Cardiac muscle cell (in vitro differentiated cells and primary cell): ENCODE measurements around the gene ESRRG. TPM values are rescaled to one million over a fixed set of nuclear protein-coding genes. Genes with fewer than 3 reads are reported as not detected.

Source experiments
- DNase-seq, 2 donors: peaks; one replicate each; pipeline versions ENCODE4 v3.0.0 to v3.0.0-alpha.2; 2010 to 2017; ENCODE audit warnings: low read depth in 1 of 2, low spot score in 1 of 2
- H3K27ac ChIP-seq: fragments of 200-600 bp; sonication (generic); 2 replicates; pipeline ENCODE4 v1.5.1; 2016
- H3K27me3 ChIP-seq: fragments of 200-600 bp; sonication (generic); 2 replicates; pipeline ENCODE4 v1.6.0; 2016; ENCODE audit warnings: control low read depth
- H3K36me3 ChIP-seq: fragments of 200-600 bp; sonication (generic); 2 replicates; pipeline ENCODE4 v1.5.1; 2016; ENCODE audit warnings: control low read depth
- H3K4me1 ChIP-seq: fragments of 200-600 bp; sonication (generic); 2 replicates; pipeline ENCODE4 v1.8.1; 2017; ENCODE audit warnings: low read depth, mild to moderate bottlenecking, mixed run types
- H3K4me3 ChIP-seq: fragments of 200-600 bp; sonication (generic); 2 replicates; pipeline ENCODE4 v1.5.1; 2016; ENCODE audit warnings: mild to moderate bottlenecking
- H3K9me3 ChIP-seq: fragments of 200-600 bp; sonication (generic); 2 replicates; pipeline ENCODE4 v1.5.1; 2017; ENCODE audit warnings: low read depth, mild to moderate bottlenecking, control low read depth
- polyA plus RNA-seq: library from polyadenylated mRNA; unstranded; fragments of >200 nt; fragmentation: Nextera tagmentation; extraction: Ambion mirVana; gene quantifications from 2 replicates; pipeline ENCODE4 v1.2.1, GENCODE V29; 2016
- total RNA-seq: library from RNA; depleted of rRNA; stranded (reverse); fragments of >200 nt; gene quantifications from 2 replicates; pipeline ENCODE4 v1.2.3, GENCODE V29; 2016
- TF ChIP-seq, protein P1 (sequence below): IDR thresholded peaks from 2 replicates; pipeline ENCODE4 v1.5.1; 2012; ENCODE audit warnings: low read depth, mild to moderate bottlenecking, low read length

Gene ESRRG
- total and polyA plus RNA-seq, 2 experiments from 2014 or later: 41.5 to 62.2 TPM

DNA sequence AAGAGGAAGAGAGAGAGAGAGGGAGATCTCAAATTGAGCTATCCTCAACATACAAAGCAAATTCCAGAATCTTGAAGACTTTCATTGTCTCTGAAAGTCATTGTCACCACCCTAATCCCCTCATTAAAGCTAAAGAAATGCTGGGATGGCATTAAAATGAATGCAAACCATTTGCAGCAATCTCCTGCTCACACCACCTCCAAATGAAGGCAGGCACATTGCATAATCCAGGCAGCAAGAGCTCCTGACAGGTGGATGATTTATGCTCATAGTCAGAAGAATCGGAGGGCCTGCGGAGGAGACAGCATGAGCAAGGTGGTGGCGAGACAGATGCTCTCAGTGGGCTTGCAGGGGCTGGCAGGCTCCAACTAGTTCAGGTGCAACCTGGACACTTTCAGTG is 90.2 kb downstream of the ESRRG start:
- Histone ChIP-seq H3K36me3 (no peaks in the 10 kb centered on the region), H3K27ac (no peak overlapping the region), H3K4me3 (no peak overlapping the region), H3K9me3 (no peaks in the 10 kb centered on the region), H3K4me1 (peaks cover 29% of the 10 kb centered on the region), H3K27me3 (no peaks in the 10 kb centered on the region)
- TF ChIP-seq, protein P1, sequence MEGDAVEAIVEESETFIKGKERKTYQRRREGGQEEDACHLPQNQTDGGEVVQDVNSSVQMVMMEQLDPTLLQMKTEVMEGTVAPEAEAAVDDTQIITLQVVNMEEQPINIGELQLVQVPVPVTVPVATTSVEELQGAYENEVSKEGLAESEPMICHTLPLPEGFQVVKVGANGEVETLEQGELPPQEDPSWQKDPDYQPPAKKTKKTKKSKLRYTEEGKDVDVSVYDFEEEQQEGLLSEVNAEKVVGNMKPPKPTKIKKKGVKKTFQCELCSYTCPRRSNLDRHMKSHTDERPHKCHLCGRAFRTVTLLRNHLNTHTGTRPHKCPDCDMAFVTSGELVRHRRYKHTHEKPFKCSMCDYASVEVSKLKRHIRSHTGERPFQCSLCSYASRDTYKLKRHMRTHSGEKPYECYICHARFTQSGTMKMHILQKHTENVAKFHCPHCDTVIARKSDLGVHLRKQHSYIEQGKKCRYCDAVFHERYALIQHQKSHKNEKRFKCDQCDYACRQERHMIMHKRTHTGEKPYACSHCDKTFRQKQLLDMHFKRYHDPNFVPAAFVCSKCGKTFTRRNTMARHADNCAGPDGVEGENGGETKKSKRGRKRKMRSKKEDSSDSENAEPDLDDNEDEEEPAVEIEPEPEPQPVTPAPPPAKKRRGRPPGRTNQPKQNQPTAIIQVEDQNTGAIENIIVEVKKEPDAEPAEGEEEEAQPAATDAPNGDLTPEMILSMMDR: no peak
- DNase-seq: peak in 1 of 2 donors; percentile 30

- Histone ChIP-seq H3K27ac (no peak overlapping the region), H3K4me3 (no peak overlapping the region), H3K9me3 (no peaks in the 10 kb centered on the region), H3K36me3 (no peaks in the 10 kb centered on the region), H3K27me3 (no peaks in the 10 kb centered on the region), H3K4me1 (peaks cover 16% of the 10 kb centered on the region)
- no peak for DNase-seq
- TF ChIP-seq, protein P1: no peak
These were observed 92.7 kb downstream of the ESRRG start for GRCh38 chr1:216630532-216630931.

DNA sequence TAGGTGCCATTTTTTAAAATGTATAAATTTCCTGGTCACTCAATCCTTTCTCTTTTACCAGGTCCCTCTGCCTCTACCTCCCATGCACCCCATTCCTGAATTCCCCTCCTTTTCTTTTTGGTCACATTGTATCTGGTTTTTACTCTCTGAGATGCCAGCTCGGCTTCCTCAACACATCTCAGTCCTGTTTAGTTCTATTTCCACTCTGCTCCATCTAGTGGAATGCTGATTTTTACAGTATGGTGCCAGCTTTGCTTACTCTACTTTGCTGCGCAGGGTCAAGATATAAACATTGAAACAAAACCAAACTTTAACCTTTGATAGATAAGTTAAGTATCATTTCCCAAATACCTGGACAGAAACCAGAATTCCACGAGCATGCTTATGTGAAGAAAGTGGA is 96.0 kb downstream of the ESRRG start:
- Histone ChIP-seq H3K9me3 (no peaks in the 10 kb centered on the region), H3K27ac (no peak overlapping the region), H3K4me3 (no peak overlapping the region), H3K27me3 (no peaks in the 10 kb centered on the region), H3K4me1 (peaks cover 27% of the 10 kb centered on the region), H3K36me3 (no peaks in the 10 kb centered on the region)
- DNase-seq: no peak
- TF ChIP-seq, protein P1: no peak

- Histone ChIP-seq H3K4me1 (peaks cover 27% of the 10 kb centered on the region), H3K9me3 (no peaks in the 10 kb centered on the region), H3K36me3 (no peaks in the 10 kb centered on the region), H3K27me3 (no peaks in the 10 kb centered on the region), H3K27ac (peak overlapping the region; percentile 18), H3K4me3 (no peak overlapping the region)
- TF ChIP-seq, protein P1: no peak
- no peak for DNase-seq
These were observed 96.7 kb downstream of the ESRRG start for GRCh38 chr1:216626394-216627067.

- H3K27ac ChIP-seq: no peak overlapping the region
- H3K27me3 ChIP-seq: no peaks in the 10 kb centered on the region
- peaks cover 41% of the 10 kb centered on the region for H3K4me1 ChIP-seq
- DNase-seq: no peak
- TF ChIP-seq, protein P1: no peak
- no peaks in the 10 kb centered on the region for H3K9me3 ChIP-seq
- H3K36me3 ChIP-seq: no peaks in the 10 kb centered on the region
- H3K4me3 ChIP-seq: no peak overlapping the region
These were observed 101.7 kb downstream of the ESRRG start for GRCh38 chr1:216621536-216621935.
